Measurements from ENCODE around the gene FXYD3. TPM values are rescaled to one million over a fixed set of nuclear protein-coding genes. Genes with fewer than 3 reads are reported as not detected.

FXYD3 gene
- total RNA-seq, 1 experiment from 2014 or later = 36.7 TPM

- no peak for DNase-seq
- ChIA-PET POLR2A (no interaction called here), CTCF (no interaction called here)
- Histone ChIP-seq H3K27me3 (replicated peaks; ENCODE audit: control insufficient read depth, insufficient read depth, low read length) (no peaks in the 10 kb centered on the region), H3K36me3 (ENCODE audit: control insufficient read depth, insufficient read depth, low read length) (no peaks in the 10 kb centered on the region), H3K4me1 (peaks cover 11% of the 10 kb centered on the region; the same call in 1 of the 2 replicates), H3K4me3 (ENCODE audit: low read depth, low read length) (no peak overlapping the region), H3K9me3 (no peaks in the 10 kb centered on the region)
- Mint-ChIP-seq H3K4me1 (ENCODE audit: low read depth, unreplicated experiment) (peaks cover 13% of the 10 kb centered on the region), H3K36me3 (ENCODE audit: insufficient read depth, unreplicated experiment) (peaks cover 7% of the 10 kb centered on the region), H3K9me3 (ENCODE audit: unreplicated experiment) (no peaks in the 10 kb centered on the region), H3K27me3 (ENCODE audit: insufficient read depth, unreplicated experiment) (peaks cover 21% of the 10 kb centered on the region), H3K27ac (ENCODE audit: unreplicated experiment) (peak overlapping the region; percentile 78), H3K4me3 (ENCODE audit: unreplicated experiment) (peak overlapping the region; percentile 96)
- no TSS peak for BruUV-seq (replicated peaks)
- no peak for TF ChIP-seq CTCF (IDR thresholded peaks at IDR 0.05; ENCODE audit: insufficient read depth in 1 of 2, low read depth in 1 of 2, low read length in 1 of 2, severe bottlenecking in 1 of 2, unreplicated experiment in 1 of 2)
- intact Hi-C loops (cut with micrococcal nuclease; ENCODE audit: unreplicated experiment) = no loop called here
Measured at GRCh38 chr19:35155441-35155840, 39.8 kb downstream of the FXYD3 start.

DNA sequence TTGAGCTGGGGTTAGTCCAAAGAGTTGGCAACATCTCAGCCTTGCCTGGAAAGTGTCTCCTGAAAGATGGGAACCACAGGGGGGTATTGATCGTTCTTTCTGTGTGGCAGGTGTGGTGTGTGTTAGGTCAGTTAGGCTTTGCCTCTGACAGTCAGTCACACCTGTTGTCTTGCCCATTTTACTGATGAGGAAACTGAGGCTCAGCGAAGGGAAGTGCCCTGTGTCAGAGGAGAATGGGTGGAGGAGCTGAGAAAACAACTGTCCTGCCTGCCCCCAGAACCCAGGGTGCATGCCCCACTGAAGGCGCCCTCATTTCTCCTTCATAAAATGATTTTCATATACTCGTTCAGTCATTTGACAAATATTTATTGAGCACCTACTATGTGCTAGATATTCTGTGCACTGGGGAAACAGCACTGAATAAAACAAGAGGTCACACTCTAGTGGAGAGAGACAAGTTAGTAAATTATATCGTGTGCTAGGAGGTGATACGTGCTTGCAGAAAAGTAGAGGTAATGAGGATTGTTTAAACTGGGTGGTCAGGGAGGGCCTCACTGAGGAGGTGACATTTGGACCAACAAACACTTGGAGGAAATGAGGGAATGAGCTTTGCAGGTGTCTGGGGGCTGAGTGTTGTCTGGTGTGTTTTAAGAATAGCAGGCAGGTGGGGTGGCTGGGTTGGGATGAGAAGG lies 40.5 kb downstream of the FXYD3 start:
- POLR2A ChIA-PET = no interaction called here
- H3K4me1 Mint-ChIP-seq (ENCODE audit: low read depth, unreplicated experiment) = peaks cover 13% of the 10 kb centered on the region
- Histone ChIP-seq H3K4me3 (ENCODE audit: low read depth, low read length) (no peak overlapping the region), H3K9me3 (no peaks in the 10 kb centered on the region), H3K4me1 (peaks cover 11% of the 10 kb centered on the region; the same call in 1 of the 2 replicates), H3K27me3 (replicated peaks; ENCODE audit: control insufficient read depth, insufficient read depth, low read length) (no peaks in the 10 kb centered on the region), H3K36me3 (ENCODE audit: control insufficient read depth, insufficient read depth, low read length) (no peaks in the 10 kb centered on the region)
- intact Hi-C loops (cut with micrococcal nuclease; ENCODE audit: unreplicated experiment) = no loop called here
- TF ChIP-seq CTCF (IDR thresholded peaks at IDR 0.05; ENCODE audit: insufficient read depth in 1 of 2, low read depth in 1 of 2, low read length in 1 of 2, severe bottlenecking in 1 of 2, unreplicated experiment in 1 of 2) = no peak
- no peaks in the 10 kb centered on the region for H3K9me3 Mint-ChIP-seq (ENCODE audit: unreplicated experiment)
- CTCF ChIA-PET = no interaction called here
- no peak overlapping the region for H3K4me3 Mint-ChIP-seq (ENCODE audit: unreplicated experiment)
- H3K27me3 Mint-ChIP-seq (ENCODE audit: insufficient read depth, unreplicated experiment) = peaks cover 21% of the 10 kb centered on the region
- H3K36me3 Mint-ChIP-seq (ENCODE audit: insufficient read depth, unreplicated experiment) = peaks cover 7% of the 10 kb centered on the region
- DNase-seq = no peak
- H3K27ac Mint-ChIP-seq (ENCODE audit: unreplicated experiment) = no peak overlapping the region
- BruUV-seq (replicated peaks) = no TSS peak

- no TSS peak for BruUV-seq (replicated peaks)
- no peaks in the 10 kb centered on the region for H3K36me3 ChIP-seq (ENCODE audit: control insufficient read depth, insufficient read depth, low read length)
- ChIA-PET POLR2A (no interaction called here), CTCF (no interaction called here)
- H3K4me1 Mint-ChIP-seq (ENCODE audit: low read depth, unreplicated experiment) = peaks cover 13% of the 10 kb centered on the region
- no peaks in the 10 kb centered on the region for H3K27me3 ChIP-seq (replicated peaks; ENCODE audit: control insufficient read depth, insufficient read depth, low read length)
- peaks cover 11% of the 10 kb centered on the region; the same call in 1 of the 2 replicates for H3K4me1 ChIP-seq
- H3K36me3 Mint-ChIP-seq (ENCODE audit: insufficient read depth, unreplicated experiment) = peaks cover 7% of the 10 kb centered on the region
- intact Hi-C loops (cut with micrococcal nuclease; ENCODE audit: unreplicated experiment) = no loop called here
- no peak overlapping the region for H3K27ac Mint-ChIP-seq (ENCODE audit: unreplicated experiment)
- no peaks in the 10 kb centered on the region; the same call in 1 of the 2 replicates for H3K9me3 ChIP-seq
- peaks cover 18% of the 10 kb centered on the region for H3K27me3 Mint-ChIP-seq (ENCODE audit: insufficient read depth, unreplicated experiment)
- H3K4me3 Mint-ChIP-seq (ENCODE audit: unreplicated experiment) = no peak overlapping the region
- no peak for DNase-seq
- H3K4me3 ChIP-seq (ENCODE audit: low read depth, low read length) = no peak overlapping the region
- no peaks in the 10 kb centered on the region for H3K9me3 Mint-ChIP-seq (ENCODE audit: unreplicated experiment)
- no peak for TF ChIP-seq CTCF (IDR thresholded peaks at IDR 0.05; ENCODE audit: insufficient read depth in 1 of 2, low read depth in 1 of 2, low read length in 1 of 2, severe bottlenecking in 1 of 2, unreplicated experiment in 1 of 2)
Measured at GRCh38 chr19:35156673-35157014, 41.0 kb downstream of the FXYD3 start.
